ENCODE results near the gene CD99L2. TPM values are rescaled to one million over a fixed set of nuclear protein-coding genes. Genes with fewer than 3 reads are reported as not detected.

CD99L2 gene
- total RNA-seq, 1 experiment from 2014 or later = 156 TPM

- Histone ChIP-seq H3K27ac (ENCODE audit: low read length) (no peak overlapping the region), H3K4me1 (ENCODE audit: control insufficient read depth, insufficient read depth, low read length) (no peaks in the 10 kb centered on the region), H3K4me3 (ENCODE audit: low read depth in 2 of 2, low read length in 2 of 2) (no peak overlapping the region), H3K36me3 (ENCODE audit: control insufficient read depth, insufficient read depth, low read length) (peaks cover 6% of the 10 kb centered on the region; the same call in 1 of the 2 replicates), H3K27me3 (ENCODE audit: control insufficient read depth, insufficient read depth, low read length) (no peaks in the 10 kb centered on the region), H3K9me3 (ENCODE audit: control insufficient read depth, insufficient read depth, low read depth, low read length) (no peaks in the 10 kb centered on the region)
- CTCF ChIA-PET = no interaction called here
- DNase-seq (ENCODE audit: low read depth, low spot score) = no peak
- ATAC-seq = no peak
- in situ Hi-C loops (cut with HindIII; ENCODE audit: low pct_unique_long_range_greater_than_20kb, low sequenced_read_pairs) = no loop called here
- intact Hi-C loops (cut with micrococcal nuclease; ENCODE audit: unreplicated experiment) = no loop called here
- TF ChIP-seq REST (IDR thresholded peaks at IDR 0.05; ENCODE audit: insufficient read depth in 1 of 2, low read depth in 2 of 2, low read length in 1 of 2) (no peak), CTCF (IDR thresholded peaks at IDR 0.05) (no peak), POLR2AphosphoS5 (IDR thresholded peaks at IDR 0.05; ENCODE audit: low read depth, low read length) (no peak), TCF7L2 (IDR thresholded peaks at IDR 0.05; ENCODE audit: low read depth, low read length) (no peak), SIN3A (IDR thresholded peaks at IDR 0.05; ENCODE audit: borderline replicate concordance, insufficient read depth, low read depth, low read length) (no peak)
- POLR2A ChIA-PET = no interaction called here
- BruUV-seq (replicated peaks) = TSS peak; percentile 24
Observed at GRCh38 chrX:150736475-150736874, 162.0 kb downstream of the CD99L2 start.

- no peak for TF ChIP-seq TCF7L2 (IDR thresholded peaks at IDR 0.05; ENCODE audit: low read depth, low read length)
- no peak for TF ChIP-seq SIN3A (IDR thresholded peaks at IDR 0.05; ENCODE audit: borderline replicate concordance, insufficient read depth, low read depth, low read length)
- ATAC-seq (no peak), DNase-seq (ENCODE audit: low read depth, low spot score) (no peak)
- ChIA-PET POLR2A (no interaction called here), CTCF (no interaction called here)
- in situ Hi-C loops (cut with HindIII; ENCODE audit: low pct_unique_long_range_greater_than_20kb, low sequenced_read_pairs) (no loop called here), intact Hi-C loops (cut with micrococcal nuclease; ENCODE audit: unreplicated experiment) (no loop called here)
- Histone ChIP-seq H3K36me3 (ENCODE audit: control insufficient read depth, insufficient read depth, low read length) (peaks cover 6% of the 10 kb centered on the region; the same call in 1 of the 2 replicates), H3K4me3 (ENCODE audit: low read depth in 2 of 2, low read length in 2 of 2) (no peak overlapping the region), H3K9me3 (ENCODE audit: control insufficient read depth, insufficient read depth, low read depth, low read length) (no peaks in the 10 kb centered on the region), H3K27me3 (ENCODE audit: control insufficient read depth, insufficient read depth, low read length) (no peaks in the 10 kb centered on the region), H3K27ac (ENCODE audit: low read length) (no peak overlapping the region), H3K4me1 (ENCODE audit: control insufficient read depth, insufficient read depth, low read length) (no peaks in the 10 kb centered on the region)
- no TSS peak for BruUV-seq (replicated peaks)
Observed at GRCh38 chrX:150731795-150732194, 166.7 kb downstream of the CD99L2 start.

- Histone ChIP-seq H3K36me3 (ENCODE audit: control insufficient read depth, insufficient read depth, low read length) (0 out of 2 replicates have a peak, but pooled peaks cover 4% of the 10 kb centered on the region), H3K4me3 (ENCODE audit: low read depth in 2 of 2, low read length in 2 of 2) (no peak overlapping the region), H3K9me3 (ENCODE audit: control insufficient read depth, insufficient read depth, low read depth, low read length) (no peaks in the 10 kb centered on the region), H3K4me1 (ENCODE audit: control insufficient read depth, insufficient read depth, low read length) (no peaks in the 10 kb centered on the region), H3K27me3 (ENCODE audit: control insufficient read depth, insufficient read depth, low read length) (no peaks in the 10 kb centered on the region), H3K27ac (ENCODE audit: low read length) (no peak overlapping the region)
- TF ChIP-seq POLR2AphosphoS5 (IDR thresholded peaks at IDR 0.05; ENCODE audit: low read depth, low read length) (no peak), SIN3A (IDR thresholded peaks at IDR 0.05; ENCODE audit: borderline replicate concordance, insufficient read depth, low read depth, low read length) (no peak), REST (IDR thresholded peaks at IDR 0.05; ENCODE audit: insufficient read depth in 1 of 2, low read depth in 2 of 2, low read length in 1 of 2) (no peak), CTCF (IDR thresholded peaks at IDR 0.05) (no peak), TCF7L2 (IDR thresholded peaks at IDR 0.05; ENCODE audit: low read depth, low read length) (no peak)
- DNase-seq (ENCODE audit: low read depth, low spot score) (no peak), ATAC-seq (no peak)
- in situ Hi-C loops (cut with HindIII; ENCODE audit: low pct_unique_long_range_greater_than_20kb, low sequenced_read_pairs) = no loop called here
- ChIA-PET POLR2A (no interaction called here), CTCF (no interaction called here)
- BruUV-seq (replicated peaks) = no TSS peak
- intact Hi-C loops (cut with micrococcal nuclease; ENCODE audit: unreplicated experiment) = no loop called here
Observed at GRCh38 chrX:150730719-150731118, 167.7 kb downstream of the CD99L2 start.
